Bronchial epithelial cell (primary cell): ENCODE results near the gene UGT2A3. TPM values are rescaled to one million over a fixed set of nuclear protein-coding genes. Genes with fewer than 3 reads are reported as not detected.

Experiments used
- DNase-seq: peaks from one replicate; pipeline ENCODE4 v3.0.0-alpha.2; 2010; ENCODE audit warnings: low read depth
- FAIRE-seq: peaks from 2 replicates; lab custom pipeline; 2011; peaks lifted over from hg19 to GRCh38; lab: Jason Lieb, UNC
- H3K27me3 ChIP-seq: 2 replicates; pipeline ENCODE4 v1.5.1; 2011; ENCODE audit warnings: low read length; ENCODE audit not compliant: control insufficient read depth, insufficient read depth
- H3K36me3 ChIP-seq: 2 replicates; pipeline ENCODE4 v1.5.1; 2011; ENCODE audit warnings: low read length; ENCODE audit not compliant: control insufficient read depth, insufficient read depth
- H3K4me3 ChIP-seq: 2 replicates; pipeline ENCODE4 v1.5.1; 2011; ENCODE audit warnings: mild to moderate bottlenecking, low read depth, low read length, control low read depth
- total RNA-seq: library from RNA; depleted of rRNA; stranded (reverse); fragments of >200 nt; gene quantifications from 2 replicates; pipeline ENCODE4 v1.2.1, GENCODE V29; 2014
- TF ChIP-seq, protein P1 (sequence below): IDR thresholded peaks from 2 replicates; pipeline ENCODE4 v1.5.1; 2011; ENCODE audit warnings: mild to moderate bottlenecking, moderate library complexity, low read length, control low read depth, inconsistent platforms; ENCODE audit not compliant: insufficient read depth, severe bottlenecking

The UGT2A3 gene
- total RNA-seq, 1 donor from 2014 or later = not detected

DNA sequence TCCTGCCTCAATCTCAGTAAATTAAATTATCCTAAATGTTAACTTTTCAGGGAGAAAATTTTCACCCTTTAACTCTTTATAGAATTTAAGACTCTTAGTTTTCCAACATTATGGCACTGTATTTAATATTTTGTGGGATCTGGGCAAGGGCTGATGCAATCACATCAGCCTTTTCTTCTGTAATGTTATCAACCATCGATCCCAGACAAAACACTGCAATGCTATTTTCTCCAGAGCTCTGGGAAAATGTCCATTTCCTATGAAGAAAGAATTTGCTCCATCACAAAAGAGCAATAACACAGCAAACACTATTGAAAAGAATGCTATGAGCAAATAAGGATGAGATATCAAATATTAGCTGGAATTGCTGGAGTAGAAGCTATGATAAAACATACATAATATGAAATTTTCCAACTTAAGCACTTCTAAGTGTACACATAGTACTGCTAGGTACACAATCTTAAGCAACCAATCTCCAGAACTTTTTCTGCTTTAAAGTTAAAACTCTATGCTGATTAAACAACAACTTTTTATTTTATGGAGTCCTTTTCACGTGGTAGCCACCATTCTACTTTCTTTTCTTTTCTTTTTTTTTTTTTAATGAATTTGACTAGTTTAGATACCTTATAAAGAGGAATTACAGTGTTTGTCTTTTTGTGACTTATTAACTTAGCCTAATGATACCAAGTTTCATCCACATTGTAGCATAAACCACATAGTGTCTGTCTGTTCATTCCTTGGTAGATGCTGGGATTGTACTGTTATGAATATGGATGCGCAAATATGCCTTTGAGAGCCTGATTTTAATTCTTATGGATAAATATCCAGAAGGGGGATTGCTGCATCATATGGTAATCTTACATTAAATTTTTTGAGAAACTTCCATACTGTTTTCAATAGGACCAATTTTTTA lies 43.6 kb downstream of the UGT2A3 start:
- no peak for FAIRE-seq

DNA sequence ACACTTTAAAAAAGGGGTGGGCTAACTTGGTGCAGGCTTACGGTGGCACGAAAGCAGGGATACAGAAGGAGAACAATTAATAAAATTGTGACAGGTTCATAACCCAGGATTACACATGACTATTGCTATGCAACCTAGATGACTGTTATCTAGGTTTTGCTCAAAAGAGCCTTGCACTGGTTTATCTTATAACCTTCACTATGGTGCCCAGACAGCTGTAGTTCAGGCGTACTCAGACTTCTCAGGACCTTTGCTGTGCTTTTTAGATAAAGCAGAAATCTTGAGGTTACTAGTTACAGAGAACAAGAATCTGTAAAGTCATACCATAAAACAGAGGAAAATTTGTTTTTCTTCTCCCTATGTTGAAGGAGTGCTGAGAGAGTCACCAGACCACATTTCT lies 44.4 kb downstream of the UGT2A3 start:
- TF ChIP-seq, protein P1, sequence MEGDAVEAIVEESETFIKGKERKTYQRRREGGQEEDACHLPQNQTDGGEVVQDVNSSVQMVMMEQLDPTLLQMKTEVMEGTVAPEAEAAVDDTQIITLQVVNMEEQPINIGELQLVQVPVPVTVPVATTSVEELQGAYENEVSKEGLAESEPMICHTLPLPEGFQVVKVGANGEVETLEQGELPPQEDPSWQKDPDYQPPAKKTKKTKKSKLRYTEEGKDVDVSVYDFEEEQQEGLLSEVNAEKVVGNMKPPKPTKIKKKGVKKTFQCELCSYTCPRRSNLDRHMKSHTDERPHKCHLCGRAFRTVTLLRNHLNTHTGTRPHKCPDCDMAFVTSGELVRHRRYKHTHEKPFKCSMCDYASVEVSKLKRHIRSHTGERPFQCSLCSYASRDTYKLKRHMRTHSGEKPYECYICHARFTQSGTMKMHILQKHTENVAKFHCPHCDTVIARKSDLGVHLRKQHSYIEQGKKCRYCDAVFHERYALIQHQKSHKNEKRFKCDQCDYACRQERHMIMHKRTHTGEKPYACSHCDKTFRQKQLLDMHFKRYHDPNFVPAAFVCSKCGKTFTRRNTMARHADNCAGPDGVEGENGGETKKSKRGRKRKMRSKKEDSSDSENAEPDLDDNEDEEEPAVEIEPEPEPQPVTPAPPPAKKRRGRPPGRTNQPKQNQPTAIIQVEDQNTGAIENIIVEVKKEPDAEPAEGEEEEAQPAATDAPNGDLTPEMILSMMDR = no peak
- H3K36me3 ChIP-seq = no peaks in the 10 kb centered on the region
- no peaks in the 10 kb centered on the region for H3K27me3 ChIP-seq
- FAIRE-seq = no peak
- DNase-seq = no peak
- H3K4me3 ChIP-seq = no peak overlapping the region

More for the DNA sequence above, 43.6 kb downstream of the UGT2A3 start:
- DNase-seq = no peak
- Histone ChIP-seq H3K36me3 (no peaks in the 10 kb centered on the region), H3K4me3 (no peak overlapping the region), H3K27me3 (no peaks in the 10 kb centered on the region)
- TF ChIP-seq, protein P1 = no peak

DNA sequence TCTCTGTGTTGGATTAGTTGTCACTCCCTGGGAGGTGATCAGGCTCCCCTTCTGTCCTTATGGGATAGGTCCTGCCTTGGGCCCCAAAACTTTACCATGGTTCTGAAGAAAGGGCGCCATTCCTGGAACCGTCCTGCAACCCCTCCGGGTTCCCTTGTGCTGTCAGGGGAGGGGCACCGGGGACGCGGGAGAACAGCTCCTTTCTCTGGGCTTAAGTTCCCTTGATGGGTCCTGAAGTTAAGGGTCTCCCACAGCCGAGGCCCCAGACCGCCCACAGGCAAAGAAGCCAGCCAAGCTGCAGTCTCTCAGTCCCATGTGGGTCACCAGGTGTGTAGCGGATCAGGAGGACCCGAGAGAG lies 44.8 kb downstream of the UGT2A3 start:
- DNase-seq (no peak), FAIRE-seq (no peak)
- no peaks in the 10 kb centered on the region for H3K27me3 ChIP-seq
- TF ChIP-seq, protein P1 = no peak
- H3K4me3 ChIP-seq = peak overlapping the region; percentile 19
- no peaks in the 10 kb centered on the region for H3K36me3 ChIP-seq

DNA sequence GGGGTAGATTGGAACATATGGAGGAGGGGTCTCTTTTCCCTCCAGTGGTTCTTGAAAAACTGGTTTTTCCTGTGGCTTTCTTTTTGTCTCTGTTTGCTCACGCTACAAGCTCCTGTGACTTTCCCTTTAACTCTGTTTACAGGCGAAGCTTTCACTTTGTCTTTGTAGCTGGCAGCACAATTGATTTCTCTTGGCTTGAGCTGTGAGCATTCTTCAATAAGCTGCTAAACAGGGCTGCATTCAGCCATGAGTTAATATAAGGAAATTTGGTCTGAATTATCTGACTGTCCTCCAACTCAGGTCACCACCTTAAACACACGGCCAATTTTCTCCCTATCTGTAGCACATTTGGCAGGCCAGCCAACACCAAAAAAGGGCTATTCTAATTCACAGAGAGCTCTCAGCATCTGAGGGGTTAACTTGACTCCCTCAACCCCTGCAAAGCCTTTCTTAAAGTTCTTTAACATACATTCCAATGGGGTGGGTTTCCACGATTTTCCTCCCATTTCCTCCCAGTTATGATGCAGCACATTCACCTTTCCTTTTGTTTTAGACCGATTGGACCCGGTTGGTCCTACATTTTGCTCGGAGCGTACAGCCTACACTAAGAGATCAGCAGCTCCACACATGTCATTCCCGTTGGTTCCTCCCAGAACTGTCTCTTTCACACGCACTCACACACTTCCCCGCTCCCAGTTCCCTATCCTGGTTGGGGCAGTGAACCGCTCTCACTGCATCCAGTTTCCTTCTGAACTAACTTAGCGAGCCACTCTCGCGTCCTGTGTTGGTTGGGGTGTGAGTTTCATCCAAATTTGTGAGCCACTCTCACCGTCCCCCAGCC lies 45.4 kb downstream of the UGT2A3 start:
- Histone ChIP-seq H3K27me3 (no peaks in the 10 kb centered on the region), H3K4me3 (peak overlapping the region; percentile 19), H3K36me3 (no peaks in the 10 kb centered on the region)
- DNase-seq (peak; percentile 41), FAIRE-seq (no peak)
- TF ChIP-seq, protein P1 = no peak

DNA sequence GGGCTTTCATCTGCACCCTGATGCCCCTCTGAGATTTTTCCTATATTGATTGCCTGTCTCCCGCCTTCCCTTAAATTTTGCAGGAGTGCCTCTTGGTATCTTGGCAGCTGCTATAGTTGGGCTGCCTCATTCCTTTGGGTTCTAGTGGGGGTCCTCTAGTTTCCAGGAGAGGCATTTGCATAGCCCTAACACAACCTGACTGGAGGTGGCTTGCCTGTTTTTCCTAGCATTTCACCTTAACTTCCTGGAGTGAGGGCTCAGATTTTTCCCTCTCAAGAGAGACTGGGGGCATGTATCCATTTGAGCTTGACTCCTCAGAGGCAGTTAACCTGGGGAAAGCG lies 46.0 kb downstream of the UGT2A3 start:
- no peak for DNase-seq
- Histone ChIP-seq H3K27me3 (no peaks in the 10 kb centered on the region), H3K4me3 (peak overlapping the region; percentile 19), H3K36me3 (no peaks in the 10 kb centered on the region)
- TF ChIP-seq, protein P1 = no peak
- FAIRE-seq = no peak
